Endothelial cell of umbilical vein (primary cell): Measurements from ENCODE around the gene FRMPD1. TPM values are rescaled to one million over a fixed set of nuclear protein-coding genes. Genes with fewer than 3 reads are reported as not detected.

Experiments
- BruUV-seq: library from RNA; stranded (reverse); fragments of 400-500 nt; replicated peaks from 2 replicates; lab custom pipeline; 2021; lab: Mats Ljungman, UMichigan
- CTCF ChIA-PET: fragments of 300-600, 350-600 bp; sonication (Branson Sonifier 250); formaldehyde crosslinking; loops from one replicate; lab custom pipeline; 2021; ENCODE audit warnings: antibody characterized with exemption, inconsistent platforms; lab: Charles Lee
- POLR2A ChIA-PET: fragments of 300-600, 350-600 bp; sonication (Branson Sonifier 250); formaldehyde crosslinking; loops from one replicate; lab custom pipeline; 2021; ENCODE audit warnings: antibody characterized with exemption, inconsistent platforms; lab: Charles Lee
- DNase-seq: peaks from one replicate; pipeline ENCODE4 v3.0.0-alpha.2; 2011; ENCODE audit warnings: low read depth, low spot score
- FAIRE-seq: peaks from 2 replicates; lab custom pipeline; 2011; peaks lifted over from hg19 to GRCh38; lab: Jason Lieb, UNC
- H2AFZ ChIP-seq: 2 replicates; pipeline ENCODE4 v1.6.0; 2012; ENCODE audit warnings: low read depth, low read length, control low read depth, inconsistent platforms
- H3K27ac ChIP-seq: 2 replicates; pipeline ENCODE4 v1.5.1; 2011; ENCODE audit warnings: low read depth, mild to moderate bottlenecking, control low read depth, low read length, moderate library complexity; ENCODE audit not compliant: insufficient read depth
- H3K27me3 ChIP-seq, 2 experiments: 2 replicates each; pipeline versions ENCODE4 v1.6.0 to v1.6.1; 2011; ENCODE audit warnings: low read length in 2 of 2, mixed read lengths in 1 of 2; ENCODE audit not compliant: control insufficient read depth in 2 of 2, insufficient read depth in 2 of 2
- H3K36me3 ChIP-seq, 2 experiments: 2 replicates in 1 of 2; 3 replicates in 1 of 2; pipeline ENCODE4 v1.5.1; 2011; ENCODE audit warnings: low read length in 2 of 2, mild to moderate bottlenecking in 1 of 2, moderate library complexity in 1 of 2; ENCODE audit not compliant: control insufficient read depth in 2 of 2, insufficient read depth in 2 of 2; ENCODE audit errors: extremely low read depth in 1 of 2
- H3K4me1 ChIP-seq: 3 replicates; pipeline ENCODE4 v1.5.1; 2011; ENCODE audit warnings: mild to moderate bottlenecking, low read length; ENCODE audit not compliant: control insufficient read depth, insufficient read depth; ENCODE audit errors: extremely low read depth
- H3K4me2 ChIP-seq: 2 replicates; pipeline ENCODE4 v1.6.1; 2011; ENCODE audit warnings: low read length, control low read depth, mixed read lengths; ENCODE audit not compliant: insufficient read depth
- H3K4me3 ChIP-seq, 3 experiments: fragments of 200-600 bp in 1 of 3; sonication (generic), shearing (Covaris generic) in 1 of 3; replicated peaks in 1 of 3; 2 replicates each; pipeline ENCODE4 v1.5.1; 2011 to 2016; ENCODE audit warnings: control low read depth in 3 of 3, low read length in 3 of 3, mild to moderate bottlenecking in 2 of 3, inconsistent platforms in 1 of 3, low read depth in 1 of 3, moderate library complexity in 1 of 3; ENCODE audit not compliant: insufficient read depth in 1 of 3
- H3K79me2 ChIP-seq: 2 replicates; pipeline ENCODE4 v1.6.0; 2012; ENCODE audit warnings: low read length, inconsistent platforms; ENCODE audit not compliant: control insufficient read depth, insufficient read depth
- H3K9ac ChIP-seq: replicated peaks from 2 replicates; pipeline ENCODE3; 2011; ENCODE audit warnings: low read length, control low read depth; ENCODE audit not compliant: insufficient read depth; ENCODE audit errors: extremely low read depth
- H3K9me1 ChIP-seq: replicated peaks from 3 replicates; pipeline ENCODE4 v1.6.0; 2011; ENCODE audit warnings: mild to moderate bottlenecking, low read length; ENCODE audit not compliant: control insufficient read depth, insufficient read depth; ENCODE audit errors: extremely low read depth
- H3K9me3 ChIP-seq: replicated peaks from 2 replicates; pipeline ENCODE4 v1.5.1; 2012; ENCODE audit warnings: low read length, inconsistent platforms; ENCODE audit not compliant: control insufficient read depth, insufficient read depth
- H4K20me1 ChIP-seq: replicated peaks from 2 replicates; pipeline ENCODE3; 2011; ENCODE audit warnings: mild to moderate bottlenecking, low read length; ENCODE audit not compliant: control insufficient read depth, insufficient read depth; ENCODE audit errors: extremely low read depth
- CTCF ChIP-seq, 2 donors: IDR thresholded peaks; 1 replicate in 1 of 2; 2 replicates in 1 of 2; pipeline ENCODE4 v1.5.1; 2011; ENCODE audit warnings: low read length in 2 of 2, mild to moderate bottlenecking in 2 of 2, moderate library complexity in 2 of 2, control low read depth in 1 of 2, inconsistent platforms in 1 of 2, low read depth in 1 of 2; ENCODE audit not compliant: insufficient read depth in 1 of 2; ENCODE audit errors: extremely low read depth in 1 of 2
- EZH2 ChIP-seq: IDR thresholded peaks from 2 replicates; pipeline ENCODE4 v1.6.1; 2012; ENCODE audit warnings: borderline replicate concordance, low read depth, mild to moderate bottlenecking, moderate library complexity, low read length, inconsistent platforms; ENCODE audit not compliant: severe bottlenecking
- FOS ChIP-seq: IDR thresholded peaks from 2 replicates; pipeline ENCODE4 v1.6.1; 2011; ENCODE audit warnings: mild to moderate bottlenecking, low read length, moderate library complexity, borderline replicate concordance; ENCODE audit not compliant: insufficient read depth
- GATA2 ChIP-seq: IDR thresholded peaks from 2 replicates; pipeline ENCODE4 v1.7.0; 2011; ENCODE audit warnings: low read depth, mild to moderate bottlenecking, moderate library complexity, mixed read lengths, low read length; ENCODE audit not compliant: insufficient read length, insufficient read depth
- JUN ChIP-seq: IDR thresholded peaks from 2 replicates; pipeline ENCODE4 v1.6.1; 2011; ENCODE audit warnings: borderline replicate concordance, low read depth; ENCODE audit not compliant: insufficient read length, insufficient read depth
- MYC ChIP-seq: IDR thresholded peaks from one replicate; pipeline ENCODE4 v1.6.1; 2011; ENCODE audit warnings: mild to moderate bottlenecking, low read depth, low read length
- POLR2A ChIP-seq: IDR thresholded peaks from 2 replicates; pipeline ENCODE4 v1.6.1; 2012; ENCODE audit warnings: low read depth, mild to moderate bottlenecking, control low read depth, low read length
- POLR2AphosphoS5 ChIP-seq: IDR thresholded peaks from 2 replicates; pipeline ENCODE4 v1.6.1; 2012; ENCODE audit warnings: low read depth, mild to moderate bottlenecking, control low read depth, low read length, moderate library complexity; ENCODE audit not compliant: insufficient read depth
- dilution Hi-C: fragments of 300-500 bp; cut with MboI; formaldehyde crosslinking; loops from one replicate; pipeline ENCODE4 v1.15.0; 2019; ENCODE audit warnings: low sequenced_read_pairs; ENCODE audit not compliant: extremely low pct_ligation_motif_present
- intact Hi-C: fragments of 100-400 bp; cut with micrococcal nuclease; formaldehyde crosslinking; loops from one replicate; pipeline ENCODE4 v1.10.0; 2022
- polyA plus RNA-seq, 4 experiments: library from polyadenylated mRNA; depleted of rRNA in 3 of 4; stranded (reverse) in 3 of 4; unstranded in 1 of 4; fragments of >200 nt; gene quantifications; 2 replicates each; pipeline versions ENCODE4 v1.2.1 to v1.2.3, GENCODE V29; 2011 to 2012; ENCODE audit warnings: missing spikeins in 1 of 4
- total RNA-seq: library from RNA; stranded (reverse); gene quantifications from 2 replicates; pipeline ENCODE4 v1.2.3, GENCODE V29; 2021
- TF ChIP-seq, protein P1 (sequence below): IDR thresholded peaks from 2 replicates; pipeline ENCODE4 v1.6.1; 2011; ENCODE audit not compliant: insufficient read depth, insufficient read length

FRMPD1 gene
- total and polyA plus RNA-seq, 2 donors (not counting 3 experiments of a cell fraction or from before 2014, with no cell fraction given), result not detected

GRCh38 chr9:37787059-37787458 lies 136.3 kb downstream of the FRMPD1 start:
- H2AFZ ChIP-seq, result no peak overlapping the region
- ChIA-PET CTCF (interaction anchor here (0.7 kb wide), 1 partner anchor 10 kb away, joined by 3 read pairs; no protein-coding TSS in a partner anchor), POLR2A (no interaction called here)
- dilution Hi-C loops, result no loop called here
- FAIRE-seq (no peak), DNase-seq (no peak)
- no peaks in the 10 kb centered on the region for H3K9me3 ChIP-seq
- H3K4me2 ChIP-seq, result no peak overlapping the region
- H4K20me1 ChIP-seq, result no peaks in the 10 kb centered on the region
- no peak for TF ChIP-seq MYC
- TF ChIP-seq EZH2, result no peak
- TF ChIP-seq POLR2AphosphoS5, result no peak
- no peak for TF ChIP-seq POLR2A
- TF ChIP-seq, protein P1, sequence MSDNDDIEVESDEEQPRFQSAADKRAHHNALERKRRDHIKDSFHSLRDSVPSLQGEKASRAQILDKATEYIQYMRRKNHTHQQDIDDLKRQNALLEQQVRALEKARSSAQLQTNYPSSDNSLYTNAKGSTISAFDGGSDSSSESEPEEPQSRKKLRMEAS, result no peak
- no peaks in the 10 kb centered on the region for H3K27me3 ChIP-seq
- BruUV-seq, result no TSS peak
- H3K9ac ChIP-seq, result no peak overlapping the region
- intact Hi-C loops, result loop anchor here (5.0 to 10.0 kb wide), 3 partner anchors 115 to 302 kb away; partner anchors contain the start of genes POLR1E and SLC25A51
- no peak overlapping the region for H3K4me3 ChIP-seq
- H3K9me1 ChIP-seq, result no peaks in the 10 kb centered on the region
- H3K27ac ChIP-seq, result no peak overlapping the region
- peaks cover 5 to 10% of the 10 kb centered on the region in 2 experiments for H3K36me3 ChIP-seq
- H3K79me2 ChIP-seq, result peaks cover 26% of the 10 kb centered on the region
- H3K4me1 ChIP-seq, result peaks cover 15% of the 10 kb centered on the region

DNA sequence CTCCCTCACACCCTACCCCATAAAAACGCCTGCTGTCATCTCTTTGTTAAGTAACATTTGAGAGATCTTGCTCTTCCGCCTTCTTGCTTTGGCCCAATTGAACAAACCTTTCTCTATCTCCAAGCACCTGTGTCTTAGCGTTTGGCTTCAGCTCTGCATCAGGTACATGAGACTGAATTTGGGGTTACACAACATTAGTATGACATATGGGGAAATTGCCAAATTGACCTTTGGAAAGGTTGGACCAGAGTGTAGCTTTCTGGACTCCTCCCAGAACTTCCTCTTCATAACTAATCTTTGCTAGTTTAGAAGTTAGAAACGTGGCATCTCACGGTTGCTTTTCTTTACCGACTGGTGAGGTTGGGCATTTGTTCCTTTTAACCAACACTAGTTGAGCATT lies 137.6 kb downstream of the FRMPD1 start:
- H3K4me3 ChIP-seq, result no peak overlapping the region
- no peak overlapping the region for H3K9ac ChIP-seq
- no peaks in the 10 kb centered on the region for H3K9me1 ChIP-seq
- no peak overlapping the region for H3K4me2 ChIP-seq
- H3K27ac ChIP-seq, result no peak overlapping the region
- ChIA-PET POLR2A (no interaction called here), CTCF (no interaction called here)
- dilution Hi-C loops (no loop called here), intact Hi-C loops (loop anchor here (5.0 to 10.0 kb wide), 3 partner anchors 114 to 304 kb away; partner anchors contain the start of genes POLR1E and SLC25A51)
- no peak for DNase-seq
- peaks cover 0 to under 1% of the 10 kb centered on the region in 2 experiments for H3K36me3 ChIP-seq
- H3K27me3 ChIP-seq, result no peaks in the 10 kb centered on the region
- no peak overlapping the region for H2AFZ ChIP-seq
- no peak for FAIRE-seq
- peaks cover 11% of the 10 kb centered on the region for H3K4me1 ChIP-seq
- BruUV-seq, result no TSS peak
- peaks cover 14% of the 10 kb centered on the region for H3K79me2 ChIP-seq
- no peaks in the 10 kb centered on the region for H3K9me3 ChIP-seq
- TF ChIP-seq CTCF (IDR thresholded peaks at IDR 0.05; ENCODE audit: extremely low read depth in 1 of 2, insufficient read depth in 1 of 2, low read depth in 1 of 2, low read length in 2 of 2) (no peak), JUN (no peak), POLR2A (no peak), MYC (no peak), GATA2 (no peak), EZH2 (no peak), FOS (no peak), POLR2AphosphoS5 (no peak)
- TF ChIP-seq, protein P1, result no peak
- H4K20me1 ChIP-seq, result no peaks in the 10 kb centered on the region
